K562 (cell line): ENCODE data around the gene AKT1S1. TPM values are rescaled to one million over a fixed set of nuclear protein-coding genes. Genes with fewer than 3 reads are reported as not detected.

Experiments used
- CBFB ChIP-seq: sonication (generic); formaldehyde crosslinking; IDR thresholded peaks from 2 replicates; pipeline ENCODE4 v1.4.0; 2020; ENCODE audit warnings: mild to moderate bottlenecking, missing genetic modification reagents
- DIDO1 ChIP-seq: fragments of 450-650 bp; IDR thresholded peaks from 2 replicates; pipeline ENCODE4 v1.6.1; 2016; ENCODE audit warnings: low read depth, missing biosample characterization, missing genetic modification characterization
- ETS2 ChIP-seq: IDR thresholded peaks from 2 replicates; pipeline ENCODE4 v1.6.1; 2016; ENCODE audit warnings: borderline replicate concordance, missing genetic modification characterization, mild to moderate bottlenecking, moderate library complexity, missing compliant biosample characterization; ENCODE audit not compliant: poor library complexity, severe bottlenecking
- FUS ChIP-seq: fragments of 200-400 bp; formaldehyde crosslinking; optimal IDR thresholded peaks from 2 replicates; pipeline ENCODE3; 2017; ENCODE audit warnings: low read depth, low read length
- GTF2A2 ChIP-seq: IDR thresholded peaks from 2 replicates; pipeline ENCODE4 v1.6.1; 2016; ENCODE audit warnings: mild to moderate bottlenecking, missing genetic modification characterization, missing compliant biosample characterization
- HDAC6 ChIP-seq: IDR thresholded peaks from 2 replicates; pipeline ENCODE4 v1.6.1; 2012; ENCODE audit warnings: low read depth, mild to moderate bottlenecking, control low read depth, inconsistent platforms, low read length, moderate library complexity
- MTA2 ChIP-seq: fragments of 450-650 bp; IDR thresholded peaks from 2 replicates; pipeline ENCODE4 v1.6.1; 2016; ENCODE audit warnings: low read depth
- PHB2 ChIP-seq: fragments of 450-650 bp; IDR thresholded peaks from 2 replicates; pipeline ENCODE4 v1.6.1; 2017; ENCODE audit warnings: low read depth
- POLR2AphosphoS5 ChIP-seq: IDR thresholded peaks from 2 replicates; pipeline ENCODE4 v1.6.1; 2011; ENCODE audit warnings: mild to moderate bottlenecking, low read depth, low read length, moderate library complexity; ENCODE audit not compliant: control insufficient read depth, insufficient read depth
- POLR2B ChIP-seq: fragments of 450-650 bp; IDR thresholded peaks from 2 replicates; pipeline ENCODE4 v1.6.1; 2018; ENCODE audit warnings: low read depth; ENCODE audit not compliant: partially characterized antibody
- SMARCB1 ChIP-seq: IDR thresholded peaks from 2 replicates; pipeline ENCODE4 v1.6.1; 2011; ENCODE audit warnings: improper control_type of control experiment, low read depth; ENCODE audit not compliant: insufficient read length
- ZBTB1 ChIP-seq: sonication (generic); formaldehyde crosslinking; IDR thresholded peaks from 2 replicates; pipeline ENCODE4 v1.8.1; 2023; ENCODE audit warnings: missing genetic modification reagents, low read depth, mild to moderate bottlenecking, borderline replicate concordance
- ZNF174 ChIP-seq: fragments of 250-450 bp; sonication (Bioruptor Pico); IDR thresholded peaks from 2 replicates; pipeline ENCODE4 v1.4.0; 2020; ENCODE audit warnings: mild to moderate bottlenecking
- ZNF263 ChIP-seq: sonication (generic); formaldehyde crosslinking; IDR thresholded peaks from 2 replicates; pipeline ENCODE4 v1.8.0; 2022; ENCODE audit warnings: mild to moderate bottlenecking, missing genetic modification reagents, borderline replicate concordance
- ZNF354B ChIP-seq: fragments of 250-450 bp; sonication (Bioruptor Pico); IDR thresholded peaks from 2 replicates; pipeline ENCODE4 v1.4.0; 2020
- polyA plus RNA-seq, 8 experiments: library from polyadenylated mRNA; depleted of rRNA in 4 of 8; stranded (reverse) in 5 of 8; unstranded in 3 of 8; fragments of >200 nt; fragmentation: Nextera tagmentation in 2 of 8; fragmentation: Illumina TruSeq in 1 of 8; extraction: Ambion mirVana in 2 of 8; extraction: Trizol in 1 of 8; gene quantifications; 2 replicates each; pipeline versions ENCODE4 v1.2.1 to v1.2.3, GENCODE V29; 2011 to 2014; ENCODE audit warnings: inconsistent platforms in 1 of 8, missing spikeins in 1 of 8
- total RNA-seq, 7 experiments: library from RNA; depleted of rRNA in 6 of 7; stranded (reverse); fragments of >200 nt in 6 of 7; fragmentation: Illumina TruSeq in 2 of 7; extraction: Trizol in 2 of 7; gene quantifications; 2 replicates each; pipeline versions ENCODE4 v1.2.1 to v1.2.3, GENCODE V29; 2011 to 2021; ENCODE audit warnings: low replicate concordance in 1 of 7
- TF ChIP-seq, protein P1 (sequence below): fragments of 200-400 bp; formaldehyde crosslinking; IDR thresholded peaks from 2 replicates; pipeline ENCODE4 v1.6.1; 2017; ENCODE audit warnings: mild to moderate bottlenecking, low read depth, low read length, moderate library complexity
- TF ChIP-seq, protein P2 (sequence below): fragments of 150-350 bp; conservative IDR thresholded peaks from 2 replicates; pipeline ENCODE4 v1.6.1; 2014; ENCODE audit warnings: low read length
- TF ChIP-seq, protein P3 (sequence below): fragments of 450-650 bp; IDR thresholded peaks from one replicate; pipeline ENCODE4 v1.6.1; 2018; ENCODE audit warnings: mild to moderate bottlenecking, moderate library complexity; ENCODE audit not compliant: partially characterized antibody
- TF ChIP-seq, protein P4 (sequence below): fragments of 250-450 bp; sonication (Bioruptor Pico); IDR thresholded peaks from 2 replicates; pipeline ENCODE4 v1.4.0; 2020; ENCODE audit warnings: mild to moderate bottlenecking, moderate library complexity

AKT1S1 gene
- total and polyA plus RNA-seq, 9 of the 15 experiments (the other 6 are each of a cell fraction or from before 2014, with no cell fraction given), result 1.2 to 50.3 (median 17.1) TPM

DNA sequence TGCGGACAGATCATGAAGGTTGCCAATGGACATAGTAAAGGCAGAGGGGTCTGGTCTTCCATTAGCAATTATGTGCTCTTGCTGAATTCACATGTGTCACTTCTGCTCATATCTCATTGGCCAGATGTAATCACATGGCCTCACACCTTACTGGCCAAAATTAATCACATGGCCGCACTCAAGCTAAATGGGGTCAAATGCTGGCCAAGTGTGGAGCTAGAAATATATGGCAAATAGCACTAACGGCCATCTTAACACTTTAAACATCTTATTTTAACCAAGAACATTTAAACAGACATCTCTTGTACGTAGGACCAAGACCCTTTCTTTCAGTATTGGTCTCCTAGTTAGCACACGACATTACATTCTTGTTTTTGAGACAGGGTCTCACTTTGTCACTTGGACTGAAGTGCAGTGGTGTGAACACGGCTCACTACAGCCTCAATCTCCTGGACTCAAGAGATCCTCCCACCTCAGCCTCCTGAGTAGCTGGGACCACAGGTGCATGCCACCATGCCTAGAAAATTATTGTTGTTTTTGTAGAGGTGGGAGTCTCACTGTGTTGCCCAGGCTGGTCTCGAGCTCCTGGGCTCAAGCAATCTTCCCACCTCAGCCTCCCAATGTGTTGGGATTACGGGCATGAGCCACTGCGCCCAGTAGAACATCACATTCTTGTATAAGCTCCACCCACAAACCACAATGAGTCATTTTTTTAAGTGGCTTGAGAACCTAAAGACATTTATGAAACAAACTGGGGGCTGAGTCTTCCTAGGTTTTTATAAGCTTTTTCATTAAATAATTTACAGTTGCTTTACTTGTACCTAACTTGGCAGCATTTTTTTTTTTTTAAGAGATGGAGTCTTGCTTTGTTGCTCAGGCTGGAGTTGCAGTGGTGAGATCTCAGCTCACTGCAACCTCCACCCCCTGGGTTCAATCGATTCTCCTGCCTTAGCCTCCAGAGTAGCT is 29.1 kb downstream of the AKT1S1 start (continued):
- TF ChIP-seq GTF2A2 (tag), result no peak
- TF ChIP-seq POLR2AphosphoS5, result no peak
- no peak for TF ChIP-seq ZNF174 (CRISPR knock-in tag)
- TF ChIP-seq, protein P1, sequence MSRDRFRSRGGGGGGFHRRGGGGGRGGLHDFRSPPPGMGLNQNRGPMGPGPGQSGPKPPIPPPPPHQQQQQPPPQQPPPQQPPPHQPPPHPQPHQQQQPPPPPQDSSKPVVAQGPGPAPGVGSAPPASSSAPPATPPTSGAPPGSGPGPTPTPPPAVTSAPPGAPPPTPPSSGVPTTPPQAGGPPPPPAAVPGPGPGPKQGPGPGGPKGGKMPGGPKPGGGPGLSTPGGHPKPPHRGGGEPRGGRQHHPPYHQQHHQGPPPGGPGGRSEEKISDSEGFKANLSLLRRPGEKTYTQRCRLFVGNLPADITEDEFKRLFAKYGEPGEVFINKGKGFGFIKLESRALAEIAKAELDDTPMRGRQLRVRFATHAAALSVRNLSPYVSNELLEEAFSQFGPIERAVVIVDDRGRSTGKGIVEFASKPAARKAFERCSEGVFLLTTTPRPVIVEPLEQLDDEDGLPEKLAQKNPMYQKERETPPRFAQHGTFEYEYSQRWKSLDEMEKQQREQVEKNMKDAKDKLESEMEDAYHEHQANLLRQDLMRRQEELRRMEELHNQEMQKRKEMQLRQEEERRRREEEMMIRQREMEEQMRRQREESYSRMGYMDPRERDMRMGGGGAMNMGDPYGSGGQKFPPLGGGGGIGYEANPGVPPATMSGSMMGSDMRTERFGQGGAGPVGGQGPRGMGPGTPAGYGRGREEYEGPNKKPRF, result no peak
- TF ChIP-seq ZNF354B (CRISPR knock-in tag), result no peak
- TF ChIP-seq, protein P2, sequence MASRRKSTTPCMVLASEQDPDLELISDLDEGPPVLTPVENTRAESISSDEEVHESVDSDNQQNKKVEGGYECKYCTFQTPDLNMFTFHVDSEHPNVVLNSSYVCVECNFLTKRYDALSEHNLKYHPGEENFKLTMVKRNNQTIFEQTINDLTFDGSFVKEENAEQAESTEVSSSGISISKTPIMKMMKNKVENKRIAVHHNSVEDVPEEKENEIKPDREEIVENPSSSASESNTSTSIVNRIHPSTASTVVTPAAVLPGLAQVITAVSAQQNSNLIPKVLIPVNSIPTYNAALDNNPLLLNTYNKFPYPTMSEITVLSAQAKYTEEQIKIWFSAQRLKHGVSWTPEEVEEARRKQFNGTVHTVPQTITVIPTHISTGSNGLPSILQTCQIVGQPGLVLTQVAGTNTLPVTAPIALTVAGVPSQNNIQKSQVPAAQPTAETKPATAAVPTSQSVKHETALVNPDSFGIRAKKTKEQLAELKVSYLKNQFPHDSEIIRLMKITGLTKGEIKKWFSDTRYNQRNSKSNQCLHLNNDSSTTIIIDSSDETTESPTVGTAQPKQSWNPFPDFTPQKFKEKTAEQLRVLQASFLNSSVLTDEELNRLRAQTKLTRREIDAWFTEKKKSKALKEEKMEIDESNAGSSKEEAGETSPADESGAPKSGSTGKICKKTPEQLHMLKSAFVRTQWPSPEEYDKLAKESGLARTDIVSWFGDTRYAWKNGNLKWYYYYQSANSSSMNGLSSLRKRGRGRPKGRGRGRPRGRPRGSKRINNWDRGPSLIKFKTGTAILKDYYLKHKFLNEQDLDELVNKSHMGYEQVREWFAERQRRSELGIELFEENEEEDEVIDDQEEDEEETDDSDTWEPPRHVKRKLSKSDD, result no peak
- TF ChIP-seq MTA2, result no peak
- no peak for TF ChIP-seq SMARCB1
- TF ChIP-seq ZNF263, result no peak
- TF ChIP-seq ETS2 (tag), result no peak
- TF ChIP-seq PHB2, result no peak
- TF ChIP-seq, protein P3, sequence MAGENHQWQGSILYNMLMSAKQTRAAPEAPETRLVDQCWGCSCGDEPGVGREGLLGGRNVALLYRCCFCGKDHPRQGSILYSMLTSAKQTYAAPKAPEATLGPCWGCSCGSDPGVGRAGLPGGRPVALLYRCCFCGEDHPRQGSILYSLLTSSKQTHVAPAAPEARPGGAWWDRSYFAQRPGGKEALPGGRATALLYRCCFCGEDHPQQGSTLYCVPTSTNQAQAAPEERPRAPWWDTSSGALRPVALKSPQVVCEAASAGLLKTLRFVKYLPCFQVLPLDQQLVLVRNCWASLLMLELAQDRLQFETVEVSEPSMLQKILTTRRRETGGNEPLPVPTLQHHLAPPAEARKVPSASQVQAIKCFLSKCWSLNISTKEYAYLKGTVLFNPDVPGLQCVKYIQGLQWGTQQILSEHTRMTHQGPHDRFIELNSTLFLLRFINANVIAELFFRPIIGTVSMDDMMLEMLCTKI, result no peak
- no peak for TF ChIP-seq POLR2B
- no peak for TF ChIP-seq FUS
- TF ChIP-seq, protein P4, sequence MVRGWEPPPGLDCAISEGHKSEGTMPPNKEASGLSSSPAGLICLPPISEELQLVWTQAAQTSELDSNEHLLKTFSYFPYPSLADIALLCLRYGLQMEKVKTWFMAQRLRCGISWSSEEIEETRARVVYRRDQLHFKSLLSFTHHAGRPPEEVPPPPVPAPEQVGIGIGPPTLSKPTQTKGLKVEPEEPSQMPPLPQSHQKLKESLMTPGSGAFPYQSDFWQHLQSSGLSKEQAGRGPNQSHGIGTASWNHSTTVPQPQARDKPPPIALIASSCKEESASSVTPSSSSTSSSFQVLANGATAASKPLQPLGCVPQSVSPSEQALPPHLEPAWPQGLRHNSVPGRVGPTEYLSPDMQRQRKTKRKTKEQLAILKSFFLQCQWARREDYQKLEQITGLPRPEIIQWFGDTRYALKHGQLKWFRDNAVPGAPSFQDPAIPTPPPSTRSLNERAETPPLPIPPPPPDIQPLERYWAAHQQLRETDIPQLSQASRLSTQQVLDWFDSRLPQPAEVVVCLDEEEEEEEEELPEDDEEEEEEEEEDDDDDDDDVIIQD (CRISPR knock-in tag), result no peak
- TF ChIP-seq CBFB (CRISPR knock-in tag), result no peak
- no peak for TF ChIP-seq HDAC6
- TF ChIP-seq ZBTB1, result no peak
- no peak for TF ChIP-seq DIDO1 (tag)
